ENCODE results near the gene GAS7. TPM values are rescaled to one million over a fixed set of nuclear protein-coding genes. Genes with fewer than 3 reads are reported as not detected.

The GAS7 gene
- total and polyA plus RNA-seq, 3 experiments from 2014 or later, result 1.9 to 4.4 (median 3.3) TPM

DNA sequence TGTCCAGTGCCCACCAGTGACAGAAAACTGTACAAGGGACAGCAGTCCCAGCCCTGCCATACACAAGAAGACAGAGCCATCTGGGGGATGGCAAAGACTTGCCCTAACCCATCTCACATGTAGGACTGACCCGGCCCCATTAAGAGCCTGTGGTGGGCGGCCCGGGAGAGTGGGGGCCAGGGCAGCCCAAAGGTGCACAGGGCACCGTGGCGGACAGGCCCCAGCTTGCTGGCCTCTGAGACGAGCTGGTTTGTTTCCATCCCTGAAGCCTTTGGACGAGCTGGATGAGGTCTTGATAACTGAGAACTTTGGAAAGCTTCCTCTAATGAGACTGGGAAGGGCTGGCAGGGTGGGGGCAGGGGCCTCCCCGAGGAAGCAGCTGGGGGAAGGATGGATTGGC lies 282.3 kb downstream of the GAS7 start:
- H3K36me3 ChIP-seq (ENCODE audit: insufficient read depth, low read length), result no peaks in the 10 kb centered on the region
- peaks cover 3 to 4% (median 4%) of the 10 kb centered on the region in 3 donors for H3K36me3 Mint-ChIP-seq
- ChIA-PET CTCF (no interaction called here), POLR2A (no interaction called here)
- H3K9me3 Mint-ChIP-seq, result no peaks in the 10 kb centered on the region
- H3K4me3 Mint-ChIP-seq, result no peak overlapping the region
- H3K27me3 ChIP-seq (ENCODE audit: insufficient read depth, low read length, poor library complexity, severe bottlenecking), result no peaks in the 10 kb centered on the region
- no peak overlapping the region for H3K4me3 ChIP-seq (ENCODE audit: low read length)
- no peak for DNase-seq
- no peaks in the 10 kb centered on the region for H3K4me1 ChIP-seq (ENCODE audit: insufficient read depth, low read length)
- H3K27ac Mint-ChIP-seq, result no peak overlapping the region
- no peaks in the 10 kb centered on the region for H3K27me3 Mint-ChIP-seq
- H3K27ac ChIP-seq (ENCODE audit: low read depth, low read length), result no peak overlapping the region
- H3K9me3 ChIP-seq (ENCODE audit: low read length), result no peaks in the 10 kb centered on the region
- H3K4me1 Mint-ChIP-seq, result no peaks in the 10 kb centered on the region

DNA sequence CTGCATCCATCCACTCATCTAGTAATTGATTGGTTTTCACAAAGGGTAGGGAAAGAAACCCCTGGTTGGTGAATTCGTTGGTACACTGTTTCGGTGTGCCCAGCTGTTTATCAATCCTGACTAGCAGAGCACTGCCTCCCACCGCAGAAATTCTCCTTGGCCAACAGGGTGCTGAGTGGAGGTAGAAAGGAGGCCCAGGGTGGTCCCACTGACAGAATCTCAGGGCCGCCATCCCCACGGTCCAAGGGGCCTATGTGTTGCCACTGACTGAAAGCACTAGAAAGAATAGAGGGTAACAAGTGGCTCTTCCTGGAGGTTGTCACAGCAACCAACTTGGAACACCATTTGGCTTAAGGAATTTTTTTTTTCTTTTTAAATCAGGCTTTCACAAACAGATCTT lies 284.9 kb downstream of the GAS7 start:
- no peak overlapping the region for H3K4me3 Mint-ChIP-seq
- ChIA-PET CTCF (no interaction called here), POLR2A (no interaction called here)
- no peaks in the 10 kb centered on the region for H3K36me3 ChIP-seq (ENCODE audit: insufficient read depth, low read length)
- H3K27ac Mint-ChIP-seq, result no peak overlapping the region
- no peaks in the 10 kb centered on the region for H3K9me3 ChIP-seq (ENCODE audit: low read length)
- no peaks in the 10 kb centered on the region for H3K4me1 ChIP-seq (ENCODE audit: insufficient read depth, low read length)
- H3K27me3 Mint-ChIP-seq, result peaks cover 0 to 4% of the 10 kb centered on the region in 2 donors
- no peak overlapping the region for H3K4me3 ChIP-seq (ENCODE audit: low read length)
- H3K9me3 Mint-ChIP-seq, result no peaks in the 10 kb centered on the region
- H3K27me3 ChIP-seq (ENCODE audit: insufficient read depth, low read length, poor library complexity, severe bottlenecking), result no peaks in the 10 kb centered on the region
- H3K27ac ChIP-seq (ENCODE audit: low read depth, low read length), result no peak overlapping the region
- H3K36me3 Mint-ChIP-seq, result peaks cover 0 to 3% (median 0%) of the 10 kb centered on the region in 3 donors
- no peaks in the 10 kb centered on the region for H3K4me1 Mint-ChIP-seq
- no peak for DNase-seq

GRCh38 chr17:9912121-9913099 lies 286.0 kb downstream of the GAS7 start:
- H3K4me3 Mint-ChIP-seq, result no peak overlapping the region
- no peaks in the 10 kb centered on the region for H3K27me3 ChIP-seq (ENCODE audit: insufficient read depth, low read length, poor library complexity, severe bottlenecking)
- H3K9me3 ChIP-seq (ENCODE audit: low read length), result no peaks in the 10 kb centered on the region
- no peak overlapping the region for H3K27ac ChIP-seq (ENCODE audit: low read depth, low read length)
- H3K27ac Mint-ChIP-seq, result peak overlapping the region in 1 of 8 donors; percentile 61
- H3K4me1 Mint-ChIP-seq, result no peaks in the 10 kb centered on the region
- no peak overlapping the region for H3K4me3 ChIP-seq (ENCODE audit: low read length)
- peaks cover 0 to 3% (median 0%) of the 10 kb centered on the region in 3 donors for H3K36me3 Mint-ChIP-seq
- peaks cover 0 to 4% of the 10 kb centered on the region in 2 donors for H3K27me3 Mint-ChIP-seq
- no peak for DNase-seq
- ChIA-PET CTCF (interaction anchor here (1.3 to 1.6 kb wide), 2 partner anchors 12 to 20 kb away, joined by 3 to 7 read pairs; no protein-coding TSS in a partner anchor), POLR2A (no interaction called here)
- H3K36me3 ChIP-seq (ENCODE audit: insufficient read depth, low read length), result no peaks in the 10 kb centered on the region
- no peaks in the 10 kb centered on the region for H3K9me3 Mint-ChIP-seq
- H3K4me1 ChIP-seq (ENCODE audit: insufficient read depth, low read length), result no peaks in the 10 kb centered on the region

GRCh38 chr17:9911089-9911488 lies 287.3 kb downstream of the GAS7 start:
- no peak overlapping the region for H3K4me3 Mint-ChIP-seq
- H3K4me1 ChIP-seq (ENCODE audit: insufficient read depth, low read length), result no peaks in the 10 kb centered on the region
- H3K9me3 ChIP-seq (ENCODE audit: low read length), result no peaks in the 10 kb centered on the region
- H3K4me1 Mint-ChIP-seq, result no peaks in the 10 kb centered on the region
- H3K36me3 Mint-ChIP-seq, result peaks cover 0 to 1% (median 0%) of the 10 kb centered on the region in 3 donors
- no peaks in the 10 kb centered on the region for H3K27me3 ChIP-seq (ENCODE audit: insufficient read depth, low read length, poor library complexity, severe bottlenecking)
- no peaks in the 10 kb centered on the region for H3K36me3 ChIP-seq (ENCODE audit: insufficient read depth, low read length)
- no peak overlapping the region for H3K4me3 ChIP-seq (ENCODE audit: low read length)
- POLR2A ChIA-PET, result no interaction called here
- H3K9me3 Mint-ChIP-seq, result no peaks in the 10 kb centered on the region
- H3K27ac Mint-ChIP-seq, result no peak overlapping the region
- no peak for DNase-seq
- H3K27me3 Mint-ChIP-seq, result peaks cover 0 to 4% of the 10 kb centered on the region in 2 donors
- no peak overlapping the region for H3K27ac ChIP-seq (ENCODE audit: low read depth, low read length)
- CTCF ChIA-PET, result interaction anchor here (1.3 kb wide), 1 partner anchor 19 kb away, joined by 3 read pairs; no protein-coding TSS in a partner anchor

GRCh38 chr17:9908649-9909042 lies 289.8 kb downstream of the GAS7 start:
- Histone ChIP-seq H3K9me3 (ENCODE audit: low read length) (no peaks in the 10 kb centered on the region), H3K27me3 (ENCODE audit: insufficient read depth, low read length, poor library complexity, severe bottlenecking) (no peaks in the 10 kb centered on the region), H3K4me1 (ENCODE audit: insufficient read depth, low read length) (no peaks in the 10 kb centered on the region), H3K27ac (ENCODE audit: low read depth, low read length) (no peak overlapping the region), H3K4me3 (ENCODE audit: low read length) (no peak overlapping the region), H3K36me3 (ENCODE audit: insufficient read depth, low read length) (no peaks in the 10 kb centered on the region)
- POLR2A ChIA-PET, result no interaction called here
- Mint-ChIP-seq H3K4me1 (no peaks in the 10 kb centered on the region), H3K27me3 (peaks cover 0 to 4% of the 10 kb centered on the region in 2 donors), H3K36me3 (no peaks in the 10 kb centered on the region), H3K4me3 (no peak overlapping the region), H3K9me3 (no peaks in the 10 kb centered on the region), H3K27ac (no peak overlapping the region)
- no peak for DNase-seq
- CTCF ChIA-PET, result no interaction called here

GRCh38 chr17:9907883-9908648 lies 290.3 kb downstream of the GAS7 start:
- Histone ChIP-seq H3K4me3 (ENCODE audit: low read length) (no peak overlapping the region), H3K4me1 (ENCODE audit: insufficient read depth, low read length) (no peaks in the 10 kb centered on the region), H3K36me3 (ENCODE audit: insufficient read depth, low read length) (no peaks in the 10 kb centered on the region), H3K27me3 (ENCODE audit: insufficient read depth, low read length, poor library complexity, severe bottlenecking) (no peaks in the 10 kb centered on the region), H3K9me3 (ENCODE audit: low read length) (no peaks in the 10 kb centered on the region), H3K27ac (ENCODE audit: low read depth, low read length) (no peak overlapping the region)
- ChIA-PET POLR2A (no interaction called here), CTCF (no interaction called here)
- Mint-ChIP-seq H3K27me3 (peaks cover 0 to 4% of the 10 kb centered on the region in 2 donors), H3K36me3 (no peaks in the 10 kb centered on the region), H3K4me3 (no peak overlapping the region), H3K4me1 (no peaks in the 10 kb centered on the region), H3K27ac (peak overlapping the region in 1 of 8 donors; percentile 11), H3K9me3 (no peaks in the 10 kb centered on the region)
- DNase-seq, result no peak

DNA sequence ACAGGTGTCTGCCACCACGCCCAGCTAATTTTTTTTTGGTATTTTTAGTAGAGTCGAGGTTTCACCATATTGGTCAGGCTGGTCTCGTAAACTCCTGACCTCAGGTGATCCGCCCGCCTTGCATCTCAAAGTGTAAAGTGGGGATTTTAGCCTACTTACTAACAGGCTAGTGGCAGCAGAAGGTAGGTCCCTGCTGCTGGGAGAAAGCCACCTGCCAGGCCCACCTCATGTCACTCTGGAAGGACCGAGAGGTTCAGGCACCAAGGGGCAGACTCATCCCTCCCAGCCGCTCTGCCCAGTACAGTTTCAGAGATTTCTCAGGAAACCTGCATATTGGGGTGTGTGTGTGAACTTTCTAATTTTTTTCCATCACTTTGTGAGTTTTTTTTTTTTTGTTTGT lies 291.3 kb downstream of the GAS7 start:
- H3K36me3 Mint-ChIP-seq, result no peaks in the 10 kb centered on the region

GRCh38 chr17:9906616-9907015 lies 291.8 kb downstream of the GAS7 start:
- no peaks in the 10 kb centered on the region for H3K4me1 ChIP-seq (ENCODE audit: insufficient read depth, low read length)
- no peak overlapping the region for H3K4me3 ChIP-seq (ENCODE audit: low read length)
- H3K36me3 ChIP-seq (ENCODE audit: insufficient read depth, low read length), result no peaks in the 10 kb centered on the region
- H3K9me3 Mint-ChIP-seq, result no peaks in the 10 kb centered on the region
- H3K27ac ChIP-seq (ENCODE audit: low read depth, low read length), result no peak overlapping the region
- DNase-seq, result no peak
- ChIA-PET CTCF (no interaction called here), POLR2A (no interaction called here)
- peak overlapping the region in 1 of 8 donors; percentile 51 for H3K27ac Mint-ChIP-seq
- no peaks in the 10 kb centered on the region for H3K36me3 Mint-ChIP-seq
- no peaks in the 10 kb centered on the region for H3K4me1 Mint-ChIP-seq
- peaks cover 0 to 4% of the 10 kb centered on the region in 2 donors for H3K27me3 Mint-ChIP-seq
- H3K4me3 Mint-ChIP-seq, result no peak overlapping the region
- no peaks in the 10 kb centered on the region for H3K9me3 ChIP-seq (ENCODE audit: low read length)
- no peaks in the 10 kb centered on the region for H3K27me3 ChIP-seq (ENCODE audit: insufficient read depth, low read length, poor library complexity, severe bottlenecking)

More for the DNA sequence above, 291.3 kb downstream of the GAS7 start:
- no peaks in the 10 kb centered on the region for H3K9me3 Mint-ChIP-seq
- H3K4me1 ChIP-seq (ENCODE audit: insufficient read depth, low read length), result no peaks in the 10 kb centered on the region
- no peak overlapping the region for H3K27ac Mint-ChIP-seq
- H3K36me3 ChIP-seq (ENCODE audit: insufficient read depth, low read length), result no peaks in the 10 kb centered on the region
- ChIA-PET CTCF (no interaction called here), POLR2A (no interaction called here)
- no peaks in the 10 kb centered on the region for H3K27me3 ChIP-seq (ENCODE audit: insufficient read depth, low read length, poor library complexity, severe bottlenecking)
- no peak overlapping the region for H3K4me3 ChIP-seq (ENCODE audit: low read length)
- DNase-seq, result no peak
- H3K9me3 ChIP-seq (ENCODE audit: low read length), result no peaks in the 10 kb centered on the region
- H3K27me3 Mint-ChIP-seq, result peaks cover 0 to 4% of the 10 kb centered on the region in 2 donors
- no peaks in the 10 kb centered on the region for H3K4me1 Mint-ChIP-seq
- H3K4me3 Mint-ChIP-seq, result no peak overlapping the region
- H3K27ac ChIP-seq (ENCODE audit: low read depth, low read length), result no peak overlapping the region

Measured in CD8-positive, alpha-beta memory T cell (primary cell).